Kidney epithelial cell (primary cell): ENCODE results near the gene PCDHGA9. TPM values are rescaled to one million over a fixed set of nuclear protein-coding genes. Genes with fewer than 3 reads are reported as not detected.
"Not testable (repeated sequence)": the region's sequence is repeated elsewhere in the genome, so short reads cannot be mapped to it uniquely, and the experiment has no call there.

Experiments
- DNase-seq: peaks from one replicate; pipeline ENCODE4 v3.0.0-alpha.2; 2010; ENCODE audit warnings: low read depth
- H3K27me3 ChIP-seq: 2 replicates; pipeline ENCODE4 v1.6.0; 2011; ENCODE audit warnings: low read length; ENCODE audit not compliant: control insufficient read depth, insufficient read depth
- H3K36me3 ChIP-seq: 2 replicates; pipeline ENCODE4 v1.5.1; 2011; ENCODE audit warnings: low read length; ENCODE audit not compliant: control insufficient read depth, insufficient read depth
- H3K4me3 ChIP-seq: 2 replicates; pipeline ENCODE4 v1.5.1; 2011; ENCODE audit warnings: low read depth, mild to moderate bottlenecking, control low read depth, low read length
- CTCF ChIP-seq: IDR thresholded peaks from 2 replicates; pipeline ENCODE4 v1.5.1; 2011; ENCODE audit warnings: mild to moderate bottlenecking, moderate library complexity, low read length, control low read depth, inconsistent platforms; ENCODE audit not compliant: insufficient read depth, poor library complexity, severe bottlenecking
- total RNA-seq: library from RNA; depleted of rRNA; stranded (reverse); fragments of >200 nt; gene quantifications from 2 replicates; pipeline ENCODE4 v1.2.3, GENCODE V29; 2015

Gene PCDHGA9
- total RNA-seq, 1 donor from 2014 or later: 3.6 TPM

DNA sequence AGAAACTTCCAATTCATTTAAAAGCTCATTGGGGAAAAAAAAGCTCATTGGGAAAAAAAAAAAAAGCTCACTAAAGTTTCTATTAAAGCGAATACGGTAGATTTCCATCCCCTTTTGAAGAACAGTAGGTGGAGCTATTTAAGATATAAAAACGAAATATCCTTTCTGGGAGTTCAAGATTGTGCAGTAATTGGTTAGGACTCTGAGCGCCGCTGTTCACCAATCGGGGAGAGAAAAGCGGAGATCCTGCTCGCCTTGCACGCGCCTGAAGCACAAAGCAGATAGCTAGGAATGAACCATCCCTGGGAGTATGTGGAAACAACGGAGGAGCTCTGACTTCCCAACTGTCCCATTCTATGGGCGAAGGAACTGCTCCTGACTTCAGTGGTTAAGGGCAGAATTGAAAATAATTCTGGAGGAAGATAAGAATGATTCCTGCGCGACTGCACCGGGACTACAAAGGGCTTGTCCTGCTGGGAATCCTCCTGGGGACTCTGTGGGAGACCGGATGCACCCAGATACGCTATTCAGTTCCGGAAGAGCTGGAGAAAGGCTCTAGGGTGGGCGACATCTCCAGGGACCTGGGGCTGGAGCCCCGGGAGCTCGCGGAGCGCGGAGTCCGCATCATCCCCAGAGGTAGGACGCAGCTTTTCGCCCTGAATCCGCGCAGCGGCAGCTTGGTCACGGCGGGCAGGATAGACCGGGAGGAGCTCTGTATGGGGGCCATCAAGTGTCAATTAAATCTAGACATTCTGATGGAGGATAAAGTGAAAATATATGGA is 27.9 kb downstream of the PCDHGA9 start, which contains the start of gene PCDHGA12:
TSS of gene PCDHGA12 (plus strand) at position 176 of the 782 bp plus-strand sequence. CDS start at position 429, 253 bp downstream.
- peak; percentile 35 for TF ChIP-seq CTCF
- DNase-seq: no peak
- Histone ChIP-seq H3K27me3 (peaks cover 8% of the 10 kb centered on the region), H3K4me3 (no peak within 1 kb of the TSS), H3K36me3 (no peaks in the 10 kb centered on the region)

DNA sequence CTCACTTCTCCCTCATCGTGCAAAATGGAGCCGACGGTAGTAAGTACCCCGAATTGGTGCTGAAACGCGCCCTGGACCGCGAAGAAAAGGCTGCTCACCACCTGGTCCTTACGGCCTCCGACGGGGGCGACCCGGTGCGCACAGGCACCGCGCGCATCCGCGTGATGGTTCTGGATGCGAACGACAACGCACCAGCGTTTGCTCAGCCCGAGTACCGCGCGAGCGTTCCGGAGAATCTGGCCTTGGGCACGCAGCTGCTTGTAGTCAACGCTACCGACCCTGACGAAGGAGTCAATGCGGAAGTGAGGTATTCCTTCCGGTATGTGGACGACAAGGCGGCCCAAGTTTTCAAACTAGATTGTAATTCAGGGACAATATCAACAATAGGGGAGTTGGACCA is 28.7 kb downstream of the PCDHGA9 start:
- peaks cover 8% of the 10 kb centered on the region for H3K27me3 ChIP-seq
- H3K4me3 ChIP-seq: no peak overlapping the region
- TF ChIP-seq CTCF: no peak
- H3K36me3 ChIP-seq: no peaks in the 10 kb centered on the region
- no peak for DNase-seq

DNA sequence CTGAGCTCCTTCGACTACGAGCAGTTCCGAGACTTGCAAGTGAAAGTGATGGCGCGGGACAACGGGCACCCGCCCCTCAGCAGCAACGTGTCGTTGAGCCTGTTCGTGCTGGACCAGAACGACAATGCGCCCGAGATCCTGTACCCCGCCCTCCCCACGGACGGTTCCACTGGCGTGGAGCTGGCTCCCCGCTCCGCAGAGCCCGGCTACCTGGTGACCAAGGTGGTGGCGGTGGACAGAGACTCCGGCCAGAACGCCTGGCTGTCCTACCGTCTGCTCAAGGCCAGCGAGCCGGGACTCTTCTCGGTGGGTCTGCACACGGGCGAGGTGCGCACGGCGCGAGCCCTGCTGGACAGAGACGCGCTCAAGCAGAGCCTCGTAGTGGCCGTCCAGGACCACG is 29.7 kb downstream of the PCDHGA9 start:
- not testable (repeated sequence) for DNase-seq, H3K36me3 ChIP-seq, H3K4me3 ChIP-seq, H3K27me3 ChIP-seq

GRCh38 chr5:141432726-141433125 is 30.1 kb downstream of the PCDHGA9 start:
- H3K36me3 ChIP-seq, H3K4me3 ChIP-seq, DNase-seq, H3K27me3 ChIP-seq: not testable (repeated sequence)

- Histone ChIP-seq H3K4me3 (no peak overlapping the region), H3K27me3 (peaks cover 8% of the 10 kb centered on the region), H3K36me3 (no peaks in the 10 kb centered on the region)
- no peak for TF ChIP-seq CTCF
- DNase-seq: no peak
Measured at GRCh38 chr5:141434006-141434405, 31.4 kb downstream of the PCDHGA9 start.

- Histone ChIP-seq H3K36me3 (no peaks in the 10 kb centered on the region), H3K27me3 (no peaks in the 10 kb centered on the region), H3K4me3 (no peak overlapping the region)
- no peak for TF ChIP-seq CTCF
- no peak for DNase-seq
Measured at GRCh38 chr5:141437221-141437620, 34.6 kb downstream of the PCDHGA9 start.
